ENCODE data around the gene PDGFRA. TPM values are rescaled to one million over a fixed set of nuclear protein-coding genes. Genes with fewer than 3 reads are reported as not detected.

The PDGFRA gene
- total and polyA plus RNA-seq, 10 of the 15 experiments (the other 5 are each of a cell fraction or from before 2014, with no cell fraction given) = 0.01 to 0.28 (median 0.06) TPM; not detected in 5

GRCh38 chr4:54320826-54321685, 92.0 kb downstream of the PDGFRA start:
- FAIRE-seq = no peak
- intact Hi-C loops (cut with micrococcal nuclease; ENCODE audit: unreplicated experiment) = loop anchor here (5.0 to 10.0 kb wide), 2 partner anchors 521 to 1004 kb away; no protein-coding TSS in a partner anchor
- BruUV-seq (replicated peaks) = no TSS peak

More at GRCh38 chr4:54320826-54321685, 92.0 kb downstream of the PDGFRA start:
- ChIA-PET CTCF (interaction anchor here (0.9 to 2.9 kb wide), 3 partner anchors 29 to 119 kb away, joined by 3 to 16 read pairs (median 5); no protein-coding TSS in a partner anchor), SMC1A (ENCODE audit: uncharacterized antibody, unreplicated experiment) (interaction anchor here (1.4 kb wide), 1 partner anchor 119 kb away, joined by 5 read pairs; no protein-coding TSS in a partner anchor), POLR2A (no interaction called here), RAD21 (ENCODE audit: unreplicated experiment) (no interaction called here)
- peaks cover 5% of the 10 kb centered on the region for H3K4me1 ChIP-seq (ENCODE audit: control insufficient read depth, insufficient read depth, low read length)
- no peak overlapping the region for H3K4me2 ChIP-seq (ENCODE audit: control insufficient read depth, insufficient read depth)
- H3K9me3 ChIP-seq (replicated peaks; ENCODE audit: control insufficient read depth, insufficient read depth, low read length) = no peaks in the 10 kb centered on the region; the same call in 2 of the 3 replicates
- ATAC-seq = no peak
- H2AFZ ChIP-seq (ENCODE audit: control insufficient read depth, low read depth, low read length) = no peak overlapping the region
- no peak overlapping the region for H3K9ac ChIP-seq (ENCODE audit: control insufficient read depth, insufficient read depth, low read length)
- H4K20me1 ChIP-seq (ENCODE audit: control insufficient read depth, insufficient read depth) = no peaks in the 10 kb centered on the region
- in situ Hi-C loops (cut with MboI) = loop anchor here (5.0 to 25.0 kb wide), 4 partner anchors 116 to 1241 kb away; no protein-coding TSS in a partner anchor
- DNase-seq (ENCODE audit: low read depth, low spot score) = no peak
- TF ChIP-seq STAT1 (conservative IDR thresholded peaks at IDR 0.05) = no peak
- TF ChIP-seq SMARCA5 (IDR thresholded peaks at IDR 0.05) = no peak
- TF ChIP-seq FOS (IDR thresholded peaks at IDR 0.05; ENCODE audit: borderline replicate concordance, extremely low read depth, insufficient read length) = no peak
- TF ChIP-seq, protein P1, sequence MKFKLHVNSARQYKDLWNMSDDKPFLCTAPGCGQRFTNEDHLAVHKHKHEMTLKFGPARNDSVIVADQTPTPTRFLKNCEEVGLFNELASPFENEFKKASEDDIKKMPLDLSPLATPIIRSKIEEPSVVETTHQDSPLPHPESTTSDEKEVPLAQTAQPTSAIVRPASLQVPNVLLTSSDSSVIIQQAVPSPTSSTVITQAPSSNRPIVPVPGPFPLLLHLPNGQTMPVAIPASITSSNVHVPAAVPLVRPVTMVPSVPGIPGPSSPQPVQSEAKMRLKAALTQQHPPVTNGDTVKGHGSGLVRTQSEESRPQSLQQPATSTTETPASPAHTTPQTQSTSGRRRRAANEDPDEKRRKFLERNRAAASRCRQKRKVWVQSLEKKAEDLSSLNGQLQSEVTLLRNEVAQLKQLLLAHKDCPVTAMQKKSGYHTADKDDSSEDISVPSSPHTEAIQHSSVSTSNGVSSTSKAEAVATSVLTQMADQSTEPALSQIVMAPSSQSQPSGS (IDR thresholded peaks at IDR 0.05; ENCODE audit: low read length) = no peak
- 48% methylated on average over 7 of the region's 7 CpGs for WGBS (ENCODE audit: insufficient coverage, insufficient replicate concordance, low lambda C conversion rate, missing lambda C conversion rate)
- H3K4me3 ChIP-seq = no peak overlapping the region
- H3K79me2 ChIP-seq (ENCODE audit: control insufficient read depth, insufficient read depth, low read length) = no peaks in the 10 kb centered on the region
- no peak overlapping the region for H3K27ac ChIP-seq (ENCODE audit: control insufficient read depth, insufficient read depth)
- H3K36me3 ChIP-seq (ENCODE audit: control insufficient read depth in 2 of 2, insufficient read depth in 2 of 2, low read length in 1 of 2) = no peaks in the 10 kb centered on the region
- no peaks in the 10 kb centered on the region for H3K27me3 ChIP-seq (replicated peaks in 1 of 2; ENCODE audit: control insufficient read depth in 2 of 2, insufficient read depth in 2 of 2, low read length in 1 of 2)
